ENCODE measurements around the gene LPIN2. TPM values are rescaled to one million over a fixed set of nuclear protein-coding genes. Genes with fewer than 3 reads are reported as not detected.
A peak's percentile ranks its signal among the peaks of the same experiment; 100 is the strongest.
"Not testable (repeated sequence)": the region's sequence is repeated elsewhere in the genome, so short reads cannot be mapped to it uniquely, and the experiment has no call there.

The LPIN2 gene
- total RNA-seq, 2 donors from 2014 or later, result 40.5 to 58.5 TPM

- no peak for ATAC-seq
- intact Hi-C loops (cut with DNase I, micrococcal nuclease), result no loop called here
- DNase-seq, result no peak
These were observed 3.8 kb upstream of the LPIN2 start for GRCh38 chr18:3016585-3017297.

- intact Hi-C loops (cut with DNase I, micrococcal nuclease), result no loop called here
- ATAC-seq (no peak), DNase-seq (no peak)
These were observed 2.9 kb upstream of the LPIN2 start for GRCh38 chr18:3015851-3016250.

GRCh38 chr18:3015204-3015592 is 2.3 kb upstream of the LPIN2 start:
- intact Hi-C loops (cut with DNase I, micrococcal nuclease), result no loop called here
- DNase-seq (no peak), ATAC-seq (no peak)

GRCh38 chr18:3014503-3015203 is 1.7 kb upstream of the LPIN2 start:
- DNase-seq (no peak), ATAC-seq (no peak)
- intact Hi-C loops (cut with DNase I, micrococcal nuclease), result no loop called here

GRCh38 chr18:3012136-3013023 is 564 bp downstream of the LPIN2 start:
- ATAC-seq, result peak; percentile 53
- intact Hi-C loops (cut with DNase I, micrococcal nuclease), result no loop called here
- peak; percentile 44 to 68 for DNase-seq

- DNase-seq, result no peak
- no peak for ATAC-seq
- intact Hi-C loops (cut with DNase I, micrococcal nuclease), result no loop called here
These were observed 2.9 kb downstream of the LPIN2 start for GRCh38 chr18:3010086-3010485.

- ATAC-seq, result no peak
- intact Hi-C loops (cut with DNase I, micrococcal nuclease), result no loop called here
- no peak for DNase-seq
These were observed 4.4 kb downstream of the LPIN2 start for GRCh38 chr18:3008541-3008940.

- DNase-seq (no peak), ATAC-seq (no peak)
- intact Hi-C loops (cut with DNase I, micrococcal nuclease), result no loop called here
These were observed 5.5 kb downstream of the LPIN2 start for GRCh38 chr18:3007491-3007890.

GRCh38 chr18:3005462-3005861 is 7.5 kb downstream of the LPIN2 start:
- ATAC-seq (no peak), DNase-seq (no peak)
- intact Hi-C loops (cut with DNase I, micrococcal nuclease), result no loop called here

GRCh38 chr18:3003766-3004165 is 9.2 kb downstream of the LPIN2 start:
- ATAC-seq; intact Hi-C loops (cut with DNase I, micrococcal nuclease): not testable (repeated sequence)

GRCh38 chr18:3002732-3003131 is 10.2 kb downstream of the LPIN2 start:
- intact Hi-C loops (cut with DNase I, micrococcal nuclease), result no loop called here
- ATAC-seq (peak; percentile 83), DNase-seq (no peak)

More at GRCh38 chr18:3003766-3004165, 9.2 kb downstream of the LPIN2 start:
- not testable (repeated sequence) for DNase-seq

- no peak for DNase-seq
- ATAC-seq, result no peak
- intact Hi-C loops (cut with DNase I, micrococcal nuclease), result no loop called here
These were observed 14.3 kb downstream of the LPIN2 start for GRCh38 chr18:2998644-2999043.

- intact Hi-C loops (cut with DNase I, micrococcal nuclease), result no loop called here
- ATAC-seq, result no peak
- DNase-seq, result no peak
These were observed 14.9 kb downstream of the LPIN2 start for GRCh38 chr18:2997846-2998564.

GRCh38 chr18:2997429-2997828 is 15.5 kb downstream of the LPIN2 start:
- ATAC-seq, result no peak
- DNase-seq, result no peak
- intact Hi-C loops (cut with DNase I, micrococcal nuclease), result no loop called here

- DNase-seq, result peak in 1 of 2 donors; percentile 32
- intact Hi-C loops (cut with DNase I, micrococcal nuclease), result no loop called here
- peak; percentile 47 for ATAC-seq
These were observed 18.1 kb downstream of the LPIN2 start for GRCh38 chr18:2994603-2995432.

GRCh38 chr18:2994020-2994589 is 18.8 kb downstream of the LPIN2 start:
- ATAC-seq (peak; percentile 30), DNase-seq (no peak)
- intact Hi-C loops (cut with DNase I, micrococcal nuclease), result no loop called here

- ATAC-seq, result no peak
- intact Hi-C loops (cut with DNase I, micrococcal nuclease), result no loop called here
- no peak for DNase-seq
These were observed 19.7 kb downstream of the LPIN2 start for GRCh38 chr18:2992995-2993877.

Measured in left colon (tissue), 2 donors.